AG04450 (cell line): ENCODE data around the gene CHCHD3. TPM values are rescaled to one million over a fixed set of nuclear protein-coding genes. Genes with fewer than 3 reads are reported as not detected.

ENCODE experiments used
- CTCF ChIA-PET: fragments of 300-600, 350-600 bp; formaldehyde crosslinking; extraction: SDS; loops from one replicate; lab custom pipeline; 2022; ENCODE audit warnings: antibody characterized with exemption, inconsistent platforms; lab: Charles Lee
- POLR2A ChIA-PET: fragments of 350-600 bp; formaldehyde crosslinking; extraction: SDS; loops from one replicate; lab custom pipeline; 2021; ENCODE audit warnings: antibody characterized with exemption, inconsistent platforms; lab: Yijun Ruan, JAX
- DNase-seq: peaks from one replicate; pipeline ENCODE4 v3.0.0-alpha.2; 2011; ENCODE audit warnings: low read depth, low spot score
- H3K27ac ChIP-seq: one replicate; pipeline ENCODE4 v1.5.1; 2012; ENCODE audit warnings: low read depth, low read length, control low read depth
- H3K27me3 ChIP-seq: one replicate; pipeline ENCODE4 v1.6.0; 2012; ENCODE audit warnings: low read length; ENCODE audit not compliant: control insufficient read depth, insufficient read depth
- H3K4me3 ChIP-seq: 2 replicates; pipeline ENCODE4 v1.5.1; 2011; ENCODE audit warnings: mild to moderate bottlenecking, low read depth, low read length, control low read depth
- H3K9me3 ChIP-seq: 2 replicates; pipeline ENCODE4 v1.5.1; 2012; ENCODE audit warnings: low read length; ENCODE audit not compliant: control insufficient read depth, insufficient read depth
- CTCF ChIP-seq: IDR thresholded peaks from 2 replicates; pipeline ENCODE4 v1.5.1; 2011; ENCODE audit warnings: low read depth, low read length, control low read depth, inconsistent platforms
- polyA plus RNA-seq: library from polyadenylated mRNA; depleted of rRNA; stranded (reverse); fragments of >200 nt; gene quantifications from 2 replicates; pipeline ENCODE4 v1.2.3, GENCODE V29; 2011

Gene CHCHD3
- polyA plus RNA-seq, 1 experiment: 77.8 TPM

GRCh38 chr7:132777414-132777813 is 304.5 kb downstream of the CHCHD3 start:
- Histone ChIP-seq H3K27me3 (peaks cover 2% of the 10 kb centered on the region), H3K4me3 (no peak overlapping the region), H3K27ac (no peak overlapping the region), H3K9me3 (no peaks in the 10 kb centered on the region)
- ChIA-PET CTCF (no interaction called here), POLR2A (no interaction called here)
- DNase-seq: no peak
- TF ChIP-seq CTCF: no peak

- no peak for DNase-seq
- POLR2A ChIA-PET: no interaction called here
- TF ChIP-seq CTCF: no peak
- Histone ChIP-seq H3K9me3 (no peaks in the 10 kb centered on the region; the same call in 1 of the 2 replicates), H3K4me3 (no peak overlapping the region), H3K27ac (no peak overlapping the region), H3K27me3 (peaks cover 5% of the 10 kb centered on the region)
- CTCF ChIA-PET: no interaction called here
Observed at GRCh38 chr7:132776048-132776620, 305.8 kb downstream of the CHCHD3 start.

GRCh38 chr7:132773527-132773956 is 308.3 kb downstream of the CHCHD3 start:
- POLR2A ChIA-PET: no interaction called here
- TF ChIP-seq CTCF: no peak
- Histone ChIP-seq H3K27ac (no peak overlapping the region), H3K9me3 (no peaks in the 10 kb centered on the region; the same call in 1 of the 2 replicates), H3K4me3 (no peak overlapping the region), H3K27me3 (peaks cover 5% of the 10 kb centered on the region)
- peak; percentile 6 for DNase-seq
- CTCF ChIA-PET: no interaction called here

- POLR2A ChIA-PET: no interaction called here
- H3K27me3 ChIP-seq: peaks cover 12% of the 10 kb centered on the region
- H3K4me3 ChIP-seq: no peak overlapping the region
- no peaks in the 10 kb centered on the region; the same call in 1 of the 2 replicates for H3K9me3 ChIP-seq
- no peak for DNase-seq
- CTCF ChIA-PET: no interaction called here
- no peak overlapping the region for H3K27ac ChIP-seq
- no peak for TF ChIP-seq CTCF
Observed at GRCh38 chr7:132771301-132771730, 310.6 kb downstream of the CHCHD3 start.

- ChIA-PET CTCF (no interaction called here), POLR2A (no interaction called here)
- no peak overlapping the region for H3K27ac ChIP-seq
- H3K4me3 ChIP-seq: no peak overlapping the region
- DNase-seq: no peak
- peaks cover 24% of the 10 kb centered on the region for H3K27me3 ChIP-seq
- no peak for TF ChIP-seq CTCF
- H3K9me3 ChIP-seq: no peaks in the 10 kb centered on the region; the same call in 1 of the 2 replicates
Observed at GRCh38 chr7:132770055-132770454, 311.8 kb downstream of the CHCHD3 start.
